Measurements from ENCODE around the gene PRRC1.
"Not testable (repeated sequence)": the region's sequence is repeated elsewhere in the genome, so short reads cannot be mapped to it uniquely, and the experiment has no call there.

Gene PRRC1

DNA sequence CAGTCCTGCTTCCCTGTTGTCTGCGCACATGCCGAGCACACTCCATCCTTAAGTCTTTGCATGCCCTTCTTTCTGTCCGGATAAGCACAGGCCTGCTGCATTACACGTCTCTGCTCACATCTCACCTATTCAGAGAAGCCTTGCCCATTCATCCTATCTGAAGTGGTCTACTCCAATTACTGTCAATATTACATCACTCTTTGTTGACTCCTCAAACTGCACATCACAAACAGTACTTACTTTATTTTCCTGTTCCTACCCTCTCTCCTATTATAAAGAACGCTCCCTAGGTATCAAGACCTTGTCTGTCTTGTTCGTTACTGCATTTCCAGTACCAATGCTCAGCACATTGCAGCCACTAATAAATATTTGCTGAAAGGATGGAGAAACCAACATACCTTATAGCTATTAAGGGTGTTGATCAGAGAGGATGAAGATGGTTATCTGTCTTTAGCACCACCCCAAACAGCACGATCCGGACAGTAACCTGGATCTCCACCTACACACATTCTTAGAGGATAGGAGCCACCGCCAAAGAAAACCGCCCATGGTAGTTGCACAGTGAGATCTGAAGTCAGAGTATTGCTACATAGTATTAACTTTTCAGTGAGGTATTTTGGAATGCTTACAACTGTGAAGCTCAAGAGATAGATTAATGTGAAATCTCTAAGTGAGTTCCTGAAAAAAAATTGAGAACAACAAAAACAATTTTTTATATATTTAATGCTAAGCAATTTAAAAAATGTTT, 1.6 kb upstream of the PRRC1 start:
- Histone ChIP-seq H3K9me3 (replicated peaks; ENCODE audit: low read length) (no peaks in the 10 kb centered on the region), H3K4me2 (ENCODE audit: low read length) (no peak overlapping the region), H3K36me3 (ENCODE audit: insufficient read depth, low read length) (peaks cover 19% of the 10 kb centered on the region), H3K4me1 (ENCODE audit: control insufficient read depth, insufficient read depth, low read length) (peaks cover 13% of the 10 kb centered on the region), H3K4me3 (ENCODE audit: low read length) (no peak overlapping the region), H3K9ac (ENCODE audit: low read depth, low read length) (no peak overlapping the region), H3K27me3 (ENCODE audit: control insufficient read depth, insufficient read depth, low read length) (no peaks in the 10 kb centered on the region)

DNA sequence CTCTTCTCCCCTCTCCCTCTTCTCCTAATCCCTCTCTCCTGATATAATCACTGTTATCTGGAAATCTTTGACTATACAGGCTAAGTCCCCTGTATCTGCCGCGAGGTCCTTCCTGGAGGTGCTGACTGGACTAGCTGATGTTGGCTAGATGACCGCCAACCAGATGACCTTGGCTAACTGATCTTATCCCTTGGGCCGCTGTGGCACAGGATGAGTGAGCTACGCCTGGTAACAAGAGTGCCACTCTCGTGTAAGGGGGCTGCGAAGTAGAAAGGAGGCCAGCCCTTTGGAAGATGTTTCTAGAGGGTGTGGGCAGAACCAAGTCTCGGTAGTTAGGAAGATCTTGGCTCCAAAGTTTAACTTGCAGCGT, 345 bp upstream of the PRRC1 start:
- peaks cover 8% of the 10 kb centered on the region for H3K9me3 ChIP-seq (replicated peaks; ENCODE audit: low read length)
- H3K4me3 ChIP-seq (ENCODE audit: low read length): peak overlapping the region; percentile 98
- peaks cover 30% of the 10 kb centered on the region for H3K36me3 ChIP-seq (ENCODE audit: insufficient read depth, low read length)
- peak overlapping the region; percentile 86 for H3K4me2 ChIP-seq (ENCODE audit: low read length)
- peak overlapping the region; percentile 100 for H3K9ac ChIP-seq (ENCODE audit: low read depth, low read length)
- peaks cover 13% of the 10 kb centered on the region for H3K4me1 ChIP-seq (ENCODE audit: control insufficient read depth, insufficient read depth, low read length)
- H3K27me3 ChIP-seq (ENCODE audit: control insufficient read depth, insufficient read depth, low read length): no peaks in the 10 kb centered on the region

DNA sequence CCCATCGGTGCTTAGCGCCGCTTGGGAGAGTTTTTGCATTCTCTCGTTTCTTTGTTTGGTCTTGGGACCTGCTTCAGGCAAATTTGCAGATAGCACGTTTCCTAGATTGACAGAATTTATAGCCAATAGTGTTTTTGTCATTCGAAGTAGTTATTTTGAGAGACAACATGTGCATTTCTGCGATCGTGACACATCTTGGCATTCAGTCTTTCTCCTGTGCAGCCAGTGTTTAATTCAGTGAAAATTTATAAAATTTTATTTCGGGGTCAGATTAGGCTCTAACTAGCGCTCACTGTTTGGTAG, 830 bp downstream of the PRRC1 start:
- Histone ChIP-seq H3K9me3 (replicated peaks; ENCODE audit: low read length) (peaks cover 8% of the 10 kb centered on the region), H3K27me3 (ENCODE audit: control insufficient read depth, insufficient read depth, low read length) (no peaks in the 10 kb centered on the region), H3K4me3 (ENCODE audit: low read length) (peak overlapping the region; percentile 98), H3K4me1 (ENCODE audit: control insufficient read depth, insufficient read depth, low read length) (peaks cover 13% of the 10 kb centered on the region), H3K36me3 (ENCODE audit: insufficient read depth, low read length) (peaks cover 33% of the 10 kb centered on the region), H3K4me2 (ENCODE audit: low read length) (peak overlapping the region; percentile 78), H3K9ac (ENCODE audit: low read depth, low read length) (peak overlapping the region; percentile 100)

DNA sequence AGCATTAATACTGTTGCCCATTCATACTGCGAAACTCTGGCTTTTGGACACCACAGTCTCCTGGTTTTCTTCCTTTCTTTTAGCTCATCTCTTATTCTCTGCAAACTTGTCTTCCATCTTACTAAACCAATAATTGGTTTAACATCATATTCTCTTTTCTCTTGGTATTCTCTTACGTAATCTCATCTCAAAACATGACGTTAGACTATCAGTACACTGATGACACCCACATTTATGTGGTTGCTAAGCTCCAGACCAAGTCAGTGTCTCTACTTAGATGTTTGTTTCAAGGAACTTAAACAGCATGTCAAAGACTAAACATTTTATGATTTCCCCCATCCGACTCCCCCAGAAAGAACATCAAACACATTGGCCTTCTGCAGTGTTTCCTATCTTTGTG, 2.1 kb downstream of the PRRC1 start:
- peak overlapping the region; percentile 98 for H3K4me3 ChIP-seq (ENCODE audit: low read length)
- H3K9me3 ChIP-seq (replicated peaks; ENCODE audit: low read length): peaks cover 8% of the 10 kb centered on the region
- H3K4me2 ChIP-seq (ENCODE audit: low read length): peak overlapping the region; percentile 78
- H3K36me3 ChIP-seq (ENCODE audit: insufficient read depth, low read length): peaks cover 45% of the 10 kb centered on the region
- H3K27me3 ChIP-seq (ENCODE audit: control insufficient read depth, insufficient read depth, low read length): no peaks in the 10 kb centered on the region
- H3K4me1 ChIP-seq (ENCODE audit: control insufficient read depth, insufficient read depth, low read length): peaks cover 13% of the 10 kb centered on the region
- no peak overlapping the region for H3K9ac ChIP-seq (ENCODE audit: low read depth, low read length)

DNA sequence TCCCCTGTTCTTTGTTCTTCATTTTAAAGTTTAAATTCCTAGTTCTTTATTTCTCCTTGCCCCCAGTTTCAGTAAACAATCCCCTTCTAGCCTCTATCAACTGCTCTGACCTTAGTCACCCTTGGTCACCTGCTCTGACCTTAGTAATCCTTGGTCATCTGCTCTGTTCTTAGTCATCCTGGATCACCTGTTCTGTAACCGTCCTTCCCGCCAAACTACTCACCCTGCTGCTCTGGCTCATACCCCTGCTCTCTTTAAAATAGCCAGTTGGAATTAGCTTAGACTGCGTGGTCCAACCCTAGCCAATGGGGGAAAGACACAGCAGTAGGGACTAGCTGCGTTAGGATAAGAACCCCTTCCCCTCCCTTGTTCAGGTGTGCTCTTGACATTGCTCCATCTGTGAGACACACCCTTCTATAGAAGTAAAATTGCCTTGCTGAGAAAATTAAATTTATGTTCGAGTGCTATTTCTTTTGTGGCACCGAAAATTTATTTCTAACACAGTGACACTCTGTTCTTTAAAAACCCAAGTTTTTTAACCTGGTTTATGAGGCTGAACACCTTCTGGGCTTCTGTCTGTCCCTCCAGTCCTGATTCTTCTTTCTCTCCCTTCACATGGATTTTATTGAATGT, 3.8 kb downstream of the PRRC1 start:
- Histone ChIP-seq H3K9ac (ENCODE audit: low read depth, low read length) (no peak overlapping the region), H3K4me2 (ENCODE audit: low read length) (no peak overlapping the region), H3K9me3 (replicated peaks; ENCODE audit: low read length) (peaks cover 8% of the 10 kb centered on the region), H3K4me1 (ENCODE audit: control insufficient read depth, insufficient read depth, low read length) (peaks cover 13% of the 10 kb centered on the region), H3K4me3 (ENCODE audit: low read length) (no peak overlapping the region), H3K27me3 (ENCODE audit: control insufficient read depth, insufficient read depth, low read length) (no peaks in the 10 kb centered on the region), H3K36me3 (ENCODE audit: insufficient read depth, low read length) (peaks cover 61% of the 10 kb centered on the region)

DNA sequence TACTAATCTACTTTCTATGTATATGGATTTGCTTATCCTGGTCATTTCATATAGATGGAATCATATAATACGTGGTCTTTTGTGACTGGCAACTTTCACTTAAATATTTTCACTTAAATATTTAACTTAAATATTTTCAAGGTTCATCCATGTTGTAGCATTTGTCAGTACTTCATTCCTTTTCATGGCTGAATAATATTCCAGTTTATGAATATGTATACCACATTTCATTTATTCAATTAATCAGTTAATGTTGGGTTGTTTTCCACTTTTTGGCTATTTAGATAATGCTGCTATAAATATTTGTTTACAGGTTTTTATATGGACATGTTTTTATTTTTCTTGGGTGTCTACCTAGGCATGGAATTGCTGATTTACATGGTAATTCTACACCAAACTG, 7.7 kb downstream of the PRRC1 start:
- peaks cover 8% of the 10 kb centered on the region for H3K9me3 ChIP-seq (replicated peaks; ENCODE audit: low read length)
- H3K4me1 ChIP-seq (ENCODE audit: control insufficient read depth, insufficient read depth, low read length): no peaks in the 10 kb centered on the region
- H3K4me2 ChIP-seq (ENCODE audit: low read length): no peak overlapping the region
- no peak overlapping the region for H3K4me3 ChIP-seq (ENCODE audit: low read length)
- H3K36me3 ChIP-seq (ENCODE audit: insufficient read depth, low read length): peaks cover 77% of the 10 kb centered on the region
- H3K9ac ChIP-seq (ENCODE audit: low read depth, low read length): no peak overlapping the region
- H3K27me3 ChIP-seq (ENCODE audit: control insufficient read depth, insufficient read depth, low read length): no peaks in the 10 kb centered on the region

DNA sequence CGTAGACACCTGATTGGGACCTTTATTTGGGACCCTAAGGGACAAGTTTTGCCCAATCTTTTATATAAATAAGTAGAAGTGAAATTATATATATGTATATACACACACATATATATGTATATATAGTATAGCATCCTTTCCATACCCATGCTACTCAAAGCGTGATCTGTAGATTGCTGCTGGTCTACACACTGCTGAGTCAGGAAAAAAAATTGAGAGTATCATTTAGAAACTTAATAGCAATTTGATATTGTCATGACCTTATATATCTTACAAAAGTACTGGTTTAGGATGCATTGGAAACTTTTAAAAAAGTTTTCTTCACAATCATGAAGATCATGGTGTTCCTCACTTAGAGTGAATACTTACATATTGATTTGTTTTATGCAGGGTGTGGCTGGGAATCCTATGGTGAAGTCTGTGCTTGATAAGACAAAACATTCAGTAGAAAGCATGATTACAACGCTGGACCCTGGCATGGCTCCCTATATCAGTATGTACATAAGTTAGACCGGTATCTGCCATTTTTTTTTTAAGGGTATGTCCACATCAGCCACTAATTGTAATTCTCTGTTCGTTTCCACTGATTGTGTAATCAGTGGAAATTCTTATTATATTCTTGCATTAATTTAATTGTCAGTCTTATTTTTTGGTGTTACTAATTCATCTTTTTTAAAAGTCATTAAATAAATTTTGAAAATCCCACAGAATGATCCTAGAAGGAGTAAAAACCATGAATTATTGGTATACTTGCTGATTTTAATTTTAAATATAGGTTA, 12.7 kb downstream of the PRRC1 start:
- Histone ChIP-seq H3K9ac (ENCODE audit: low read depth, low read length) (no peak overlapping the region), H3K4me3 (ENCODE audit: low read length) (no peak overlapping the region), H3K27me3 (ENCODE audit: control insufficient read depth, insufficient read depth, low read length) (no peaks in the 10 kb centered on the region), H3K36me3 (ENCODE audit: insufficient read depth, low read length) (peaks cover 82% of the 10 kb centered on the region), H3K4me1 (ENCODE audit: control insufficient read depth, insufficient read depth, low read length) (no peaks in the 10 kb centered on the region), H3K4me2 (ENCODE audit: low read length) (no peak overlapping the region), H3K9me3 (replicated peaks; ENCODE audit: low read length) (no peaks in the 10 kb centered on the region)

DNA sequence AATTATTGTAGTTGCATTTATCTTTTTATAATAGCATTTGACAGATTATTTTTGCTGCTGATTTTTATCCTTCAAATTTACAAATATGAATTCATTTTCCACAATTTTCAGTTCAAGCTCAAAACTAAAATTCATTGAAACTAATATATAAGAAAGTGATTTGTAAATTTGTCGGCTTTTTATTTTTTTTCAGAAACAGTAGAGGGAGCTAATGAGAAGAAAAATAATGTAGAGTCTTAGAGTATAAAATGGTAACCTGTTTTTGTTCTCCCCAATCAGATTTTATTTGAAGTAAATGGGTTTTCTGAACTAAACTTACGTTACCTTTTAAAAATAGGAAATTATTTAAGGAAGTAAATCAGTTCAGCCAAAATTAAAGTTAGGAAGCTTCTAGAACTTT, 19.2 kb downstream of the PRRC1 start:
- Histone ChIP-seq H3K4me2 (ENCODE audit: low read length) (no peak overlapping the region), H3K27me3 (ENCODE audit: control insufficient read depth, insufficient read depth, low read length) (no peaks in the 10 kb centered on the region), H3K9ac (ENCODE audit: low read depth, low read length) (no peak overlapping the region), H3K9me3 (replicated peaks; ENCODE audit: low read length) (no peaks in the 10 kb centered on the region), H3K4me3 (ENCODE audit: low read length) (no peak overlapping the region), H3K4me1 (ENCODE audit: control insufficient read depth, insufficient read depth, low read length) (no peaks in the 10 kb centered on the region), H3K36me3 (ENCODE audit: insufficient read depth, low read length) (peaks cover 81% of the 10 kb centered on the region)

DNA sequence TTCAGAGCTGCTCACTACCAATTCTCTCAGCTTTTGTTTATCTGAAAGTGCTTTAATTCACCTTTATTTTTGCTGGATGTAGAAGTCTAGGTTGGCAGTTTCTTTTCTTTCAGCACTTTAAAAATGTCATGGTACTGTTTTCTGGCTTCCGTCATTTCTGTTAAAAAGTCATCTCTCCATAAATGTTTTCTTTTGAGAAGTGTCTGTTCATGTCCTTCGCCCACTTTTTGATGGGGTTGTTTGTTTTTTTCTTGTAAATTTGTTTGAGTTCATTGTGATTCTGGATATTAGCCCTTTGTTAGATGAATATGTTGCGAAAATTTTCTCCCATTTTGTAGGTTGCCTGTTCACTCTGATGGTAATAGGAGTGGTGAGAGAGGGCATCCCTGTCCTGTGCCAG, 23.1 kb downstream of the PRRC1 start:
- H3K9ac ChIP-seq (ENCODE audit: low read depth, low read length); H3K4me1 ChIP-seq (ENCODE audit: control insufficient read depth, insufficient read depth, low read length); H3K27me3 ChIP-seq (ENCODE audit: control insufficient read depth, insufficient read depth, low read length); H3K9me3 ChIP-seq (replicated peaks; ENCODE audit: low read length); H3K4me2 ChIP-seq (ENCODE audit: low read length); H3K4me3 ChIP-seq (ENCODE audit: low read length): not testable (repeated sequence)
- peaks cover 46% of the 10 kb centered on the region for H3K36me3 ChIP-seq (ENCODE audit: insufficient read depth, low read length)

DNA sequence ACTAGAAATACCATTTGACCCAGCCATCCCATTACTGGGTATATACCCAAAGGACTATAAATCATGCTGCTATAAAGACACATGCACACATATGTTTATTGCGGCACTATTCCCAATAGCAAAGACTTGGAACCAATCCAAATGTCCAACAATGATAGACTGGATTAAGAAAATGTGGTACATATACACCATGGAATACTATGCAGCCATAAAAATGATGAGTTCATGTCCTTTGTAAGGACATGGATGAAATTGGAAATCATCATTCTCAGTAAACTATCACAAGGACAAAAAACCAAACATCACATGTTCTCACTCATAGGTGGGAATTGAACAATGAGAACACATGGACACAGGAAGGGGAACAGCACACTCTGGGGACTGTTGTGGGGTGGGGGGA, 27.8 kb downstream of the PRRC1 start:
- not testable (repeated sequence) for H3K4me3 ChIP-seq (ENCODE audit: low read length)

DNA sequence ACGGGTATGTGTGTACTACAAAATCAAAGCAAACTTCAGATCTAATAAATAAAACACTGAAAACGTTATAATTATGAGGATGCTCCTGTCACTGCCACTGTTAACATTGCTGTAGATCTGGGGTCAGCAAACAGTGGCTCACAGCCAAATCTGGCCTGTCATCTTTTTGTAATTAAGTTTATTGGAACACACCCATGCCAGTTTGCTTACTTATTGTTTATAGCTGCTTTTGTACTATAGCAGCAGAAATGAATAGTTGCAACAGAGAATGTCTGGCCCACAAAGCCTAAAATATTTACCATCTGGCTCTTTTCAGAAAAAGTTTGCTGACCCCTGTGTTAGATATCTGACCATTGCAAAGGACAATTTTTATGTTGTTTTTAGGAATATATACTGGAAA, 32.1 kb downstream of the PRRC1 start:
- H3K27me3 ChIP-seq (ENCODE audit: control insufficient read depth, insufficient read depth, low read length): no peaks in the 10 kb centered on the region
- H3K9me3 ChIP-seq (replicated peaks; ENCODE audit: low read length): no peaks in the 10 kb centered on the region
- peaks cover 51% of the 10 kb centered on the region for H3K36me3 ChIP-seq (ENCODE audit: insufficient read depth, low read length)
- no peaks in the 10 kb centered on the region for H3K4me1 ChIP-seq (ENCODE audit: control insufficient read depth, insufficient read depth, low read length)
- no peak overlapping the region for H3K4me3 ChIP-seq (ENCODE audit: low read length)
- H3K9ac ChIP-seq (ENCODE audit: low read depth, low read length): no peak overlapping the region
- H3K4me2 ChIP-seq (ENCODE audit: low read length): no peak overlapping the region

More for the DNA sequence above, 27.8 kb downstream of the PRRC1 start:
- H3K9me3 ChIP-seq (replicated peaks; ENCODE audit: low read length); H3K4me2 ChIP-seq (ENCODE audit: low read length); H3K9ac ChIP-seq (ENCODE audit: low read depth, low read length); H3K4me1 ChIP-seq (ENCODE audit: control insufficient read depth, insufficient read depth, low read length); H3K27me3 ChIP-seq (ENCODE audit: control insufficient read depth, insufficient read depth, low read length): not testable (repeated sequence)
- peaks cover 23% of the 10 kb centered on the region for H3K36me3 ChIP-seq (ENCODE audit: insufficient read depth, low read length)
